Adipose tissue (tissue), 3 donors: ENCODE measurements around the gene KIAA2012. TPM values are rescaled to one million over a fixed set of nuclear protein-coding genes. Genes with fewer than 3 reads are reported as not detected.

ENCODE experiments used
- H3K27ac ChIP-seq: one replicate; pipeline ENCODE4 v1.5.1; 2013; ENCODE audit warnings: low read depth, low read length
- WGBS, 3 donors: extraction: QIAGEN DNeasy Blood & Tissue Kit; methylation state at CpG; one replicate each; pipeline ENCODE4 v1.1.7; 2013; 5-methylcytosine and 5-hydroxymethylcytosine counted together
- polyA plus RNA-seq, 3 donors: library from polyadenylated mRNA; stranded (reverse); fragments of 200-250 nt; gene quantifications; one replicate each; pipeline ENCODE4 v1.2.3, GENCODE V29; 2013
- donor health status: healthy with polysubstance abuse.
- donor health status: Bipolar disorder and iron deficiency.
- donor health status: healthy.

KIAA2012 gene
- polyA plus RNA-seq, 3 donors = 0.01 to 0.11 TPM; not detected in 1

GRCh38 chr2:202158796-202159195, 85.7 kb downstream of the KIAA2012 start:
- WGBS, 3 donors = 48 to 77% (median 74%) methylated on average over 5 of the region's 5 CpGs
- H3K27ac ChIP-seq = no peak overlapping the region

- WGBS, 3 donors = 53 to 71% (median 57%) methylated on average over 8 of the region's 8 CpGs
- H3K27ac ChIP-seq = no peak overlapping the region
These were observed 88.2 kb downstream of the KIAA2012 start for GRCh38 chr2:202161151-202161835.

DNA sequence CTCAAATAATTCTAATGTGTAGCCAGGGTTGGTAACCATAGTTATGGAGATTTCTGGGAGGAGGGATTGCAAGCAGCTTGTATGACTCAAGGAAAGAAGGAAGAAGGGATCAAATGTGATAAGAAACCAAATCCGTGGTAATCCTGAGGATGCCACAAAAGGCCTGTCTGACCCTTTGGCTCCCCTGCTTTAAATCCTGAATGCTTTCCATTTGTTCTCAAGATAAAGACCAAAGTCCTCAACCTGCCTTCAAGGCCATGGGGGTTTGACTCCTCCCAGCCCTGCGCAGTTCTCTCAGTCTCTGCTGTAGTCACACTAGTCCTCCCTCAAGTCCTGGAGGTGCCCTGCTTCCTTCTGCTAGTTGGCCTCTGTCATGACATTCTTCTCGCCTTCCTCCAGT, 91.4 kb downstream of the KIAA2012 start:
- WGBS, 3 donors = 79 to 81% (median 80%) methylated on average over 3 of the region's 3 CpGs
- H3K27ac ChIP-seq = no peak overlapping the region

GRCh38 chr2:202165208-202165607, 92.2 kb downstream of the KIAA2012 start:
- no peak overlapping the region for H3K27ac ChIP-seq
- 71 to 89% (median 85%) methylated on average over 5 of the region's 5 CpGs for WGBS, 3 donors

DNA sequence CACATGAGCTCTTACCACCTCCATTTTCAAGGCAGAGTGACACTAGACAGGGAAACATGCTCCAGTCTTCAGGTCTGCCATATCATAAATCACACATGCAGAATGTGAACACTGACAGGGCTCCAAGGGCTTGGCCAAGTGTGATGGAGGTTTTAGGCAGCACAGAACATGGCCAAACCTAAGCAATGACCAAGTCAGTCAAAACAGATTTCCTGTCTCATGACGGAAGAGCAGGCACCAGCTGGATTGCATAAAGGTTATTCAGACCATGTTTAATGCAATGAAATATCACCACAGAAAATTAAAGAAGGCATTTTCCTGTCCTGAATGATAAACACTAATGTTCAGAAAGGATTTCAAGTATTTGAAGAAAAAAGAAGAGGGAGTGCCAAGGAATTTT, 92.9 kb downstream of the KIAA2012 start:
- 39 to 73% (median 42%) methylated on average over 1 of the region's 1 CpG for WGBS, 3 donors

GRCh38 chr2:202169131-202169530, 96.1 kb downstream of the KIAA2012 start:
- no peak overlapping the region for H3K27ac ChIP-seq

More for the DNA sequence above, 92.9 kb downstream of the KIAA2012 start:
- H3K27ac ChIP-seq = no peak overlapping the region

GRCh38 chr2:202169832-202170424, 96.9 kb downstream of the KIAA2012 start:
- WGBS, 3 donors = 87 to 91% (median 90%) methylated on average over 8 of the region's 8 CpGs
- no peak overlapping the region for H3K27ac ChIP-seq

- WGBS, 3 donors = 15 to 22% (median 22%) methylated on average over 32 of the region's 32 CpGs
- no peak overlapping the region for H3K27ac ChIP-seq
These were observed 98.3 kb downstream of the KIAA2012 start for GRCh38 chr2:202171241-202171825.

DNA sequence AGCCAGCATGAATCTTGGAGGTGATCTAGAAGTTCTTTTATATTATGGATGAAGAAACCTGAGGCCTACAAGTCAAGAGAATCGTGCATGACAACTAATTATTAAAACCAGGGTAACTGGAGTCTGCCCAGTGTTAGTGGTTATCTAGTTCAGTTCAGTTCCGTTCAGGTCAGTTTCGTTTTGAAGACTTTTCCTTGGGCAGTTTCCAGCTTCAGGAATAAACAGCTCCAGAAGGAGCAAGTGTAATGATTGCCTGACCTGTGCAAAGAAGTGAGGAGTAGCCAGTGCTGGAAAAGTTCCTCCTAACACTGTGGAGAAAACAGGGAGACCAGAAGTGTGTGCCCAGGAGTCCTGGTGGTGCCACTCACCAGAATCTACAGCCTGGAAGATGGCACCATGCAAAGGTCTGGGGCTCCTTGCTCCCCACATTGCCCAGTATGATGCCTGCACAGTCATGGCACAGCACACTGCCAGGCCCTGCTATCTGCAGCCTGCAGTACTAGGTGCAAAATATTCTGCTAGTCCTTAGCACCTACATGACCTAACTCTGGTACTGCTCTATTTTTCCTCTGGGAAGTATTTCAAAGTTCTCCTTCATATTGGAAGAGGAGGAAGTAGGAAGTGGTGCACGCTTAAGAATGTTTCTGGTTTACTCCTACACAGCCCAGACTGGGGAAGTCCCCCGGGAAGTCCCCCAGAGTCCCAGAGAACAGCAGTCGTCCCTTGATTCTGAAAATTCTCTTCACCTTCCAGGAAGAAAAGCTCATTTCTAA, 99.6 kb downstream of the KIAA2012 start:
- no peak overlapping the region for H3K27ac ChIP-seq
- WGBS, 3 donors = 45 to 59% (median 48%) methylated on average over 6 of the region's 6 CpGs

DNA sequence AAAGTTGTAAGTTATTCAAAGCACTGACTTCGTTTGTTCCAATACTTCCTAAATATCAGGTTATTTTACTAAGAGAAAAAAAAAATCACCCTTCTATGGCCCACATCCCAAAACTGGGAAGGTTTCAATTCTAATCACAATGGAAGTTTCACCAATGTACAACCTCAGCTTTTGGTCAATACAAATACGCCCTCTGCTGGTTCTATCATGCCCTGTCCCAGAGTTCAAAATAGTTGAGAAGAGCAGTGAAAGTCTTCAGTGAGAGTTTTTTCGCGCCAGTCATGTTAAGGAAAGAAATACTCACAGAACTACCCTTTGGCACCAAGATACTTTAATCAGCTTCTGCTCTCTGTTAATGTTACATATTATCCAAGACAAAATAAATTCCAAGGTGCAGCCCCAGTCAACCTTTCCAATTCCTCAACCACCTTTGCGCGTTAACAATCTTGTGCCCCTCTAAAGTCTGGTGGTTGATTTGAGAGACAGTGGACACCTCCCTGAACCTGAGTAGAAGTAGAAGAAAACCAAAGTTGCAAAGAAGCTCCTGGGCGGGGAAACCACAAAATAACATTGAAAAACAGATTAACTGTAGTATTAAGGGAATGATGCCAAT, 105.4 kb downstream of the KIAA2012 start:
- WGBS, 3 donors = 40 to 45% (median 43%) methylated on average over 7 of the region's 7 CpGs
- H3K27ac ChIP-seq = no peak overlapping the region

GRCh38 chr2:202184557-202184956, 111.5 kb downstream of the KIAA2012 start:
- no peak overlapping the region for H3K27ac ChIP-seq
- WGBS, 3 donors = 71 to 78% (median 75%) methylated on average over 2 of the region's 2 CpGs

DNA sequence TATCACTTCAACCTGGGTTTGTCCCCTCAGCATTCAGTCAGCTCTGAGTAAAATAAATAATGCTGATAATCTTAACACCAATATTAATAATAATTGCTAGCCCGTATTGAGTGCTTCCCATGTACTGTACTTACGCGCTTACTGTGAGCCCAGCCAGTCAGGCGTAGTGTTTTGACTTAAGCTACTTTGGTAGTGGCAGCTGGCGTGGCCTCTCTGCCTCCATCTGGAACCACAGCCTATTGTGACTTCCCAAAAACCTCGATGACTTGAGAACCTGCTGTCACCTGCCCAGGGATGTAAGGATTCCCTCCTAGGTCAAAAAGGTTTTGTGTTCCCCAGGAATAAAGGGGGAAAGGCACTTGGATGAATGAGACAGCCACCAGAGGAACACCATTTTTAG, 112.1 kb downstream of the KIAA2012 start:
- WGBS, 3 donors = 82 to 88% (median 87%) methylated on average over 6 of the region's 6 CpGs
- H3K27ac ChIP-seq = no peak overlapping the region

- no peak overlapping the region for H3K27ac ChIP-seq
- 89 to 95% (median 94%) methylated on average over 4 of the region's 4 CpGs for WGBS, 3 donors
These were observed 113.7 kb downstream of the KIAA2012 start for GRCh38 chr2:202186641-202187202.

DNA sequence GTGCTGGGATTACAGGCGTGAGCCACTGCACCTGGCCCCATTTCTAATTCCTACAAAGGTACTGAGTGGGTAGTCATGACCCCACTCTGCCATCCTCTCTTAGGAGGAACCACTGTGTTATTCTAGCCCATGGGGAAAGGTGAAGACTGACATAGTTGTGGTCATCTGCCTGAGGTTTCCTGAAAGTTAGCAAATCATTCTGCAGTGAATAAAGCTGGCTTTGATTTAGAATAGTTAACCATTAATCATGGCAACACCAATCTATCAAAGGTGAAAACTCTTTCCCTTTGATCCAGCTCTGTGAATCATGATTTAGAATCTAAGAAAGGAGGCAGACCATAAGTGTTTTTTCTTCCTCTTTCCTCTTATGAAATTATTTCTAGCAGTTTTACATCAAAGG, 114.5 kb downstream of the KIAA2012 start:
- H3K27ac ChIP-seq = no peak overlapping the region
- 67 to 74% (median 69%) methylated on average over 1 of the region's 1 CpG for WGBS, 3 donors

- no peak overlapping the region for H3K27ac ChIP-seq
- 88 to 93% (median 89%) methylated on average over 5 of the region's 5 CpGs for WGBS, 3 donors
These were observed 120.2 kb downstream of the KIAA2012 start for GRCh38 chr2:202193305-202193704.

DNA sequence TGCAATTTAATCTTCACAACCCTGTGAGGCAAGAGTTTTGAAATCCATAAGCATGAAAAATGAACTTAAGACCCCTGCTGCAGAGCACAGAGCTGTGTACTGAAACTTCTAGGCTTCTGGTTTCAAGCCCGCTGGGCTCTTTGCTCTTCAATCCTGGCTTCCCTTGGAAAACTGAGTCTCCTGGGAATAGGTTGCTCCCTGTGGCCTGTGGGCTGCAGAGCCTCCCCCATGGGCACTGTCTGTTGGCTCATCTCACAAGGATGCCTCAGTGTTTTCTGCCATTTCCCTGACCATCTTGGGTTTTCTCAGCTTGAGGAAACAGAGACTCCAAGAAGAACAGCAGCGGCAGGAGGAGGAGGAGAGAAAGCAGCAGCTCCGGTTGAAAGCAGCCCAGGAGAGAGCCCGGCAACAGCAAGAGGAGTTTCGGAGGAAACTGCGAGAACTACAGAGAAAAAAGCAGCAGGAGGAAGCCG, 120.9 kb downstream of the KIAA2012 start:
- WGBS, 3 donors = 71 to 80% (median 80%) methylated on average over 7 of the region's 7 CpGs

DNA sequence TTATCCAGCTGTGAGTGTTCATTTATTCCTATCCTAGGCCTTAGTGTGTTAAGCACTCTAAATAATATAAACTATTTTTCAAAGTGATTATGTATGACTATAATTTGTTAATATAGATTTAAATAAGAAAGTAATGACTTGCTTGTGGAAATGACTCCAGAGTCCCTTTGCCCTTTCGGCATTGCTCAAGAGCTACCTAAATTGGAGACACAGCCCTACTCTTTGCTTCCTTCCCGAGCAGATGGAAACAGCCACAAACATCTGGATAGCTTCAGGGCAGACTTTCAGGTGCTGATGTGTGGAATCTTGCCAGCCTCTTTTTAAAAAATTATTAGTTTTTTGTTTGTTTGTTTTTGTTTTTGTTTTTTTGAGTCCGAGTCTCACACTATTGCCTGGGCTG, 121.4 kb downstream of the KIAA2012 start:
- WGBS, 3 donors = 78 to 93% (median 82%) methylated on average over 3 of the region's 3 CpGs
- no peak overlapping the region for H3K27ac ChIP-seq

More for the DNA sequence above, 120.9 kb downstream of the KIAA2012 start:
- H3K27ac ChIP-seq = no peak overlapping the region

GRCh38 chr2:202196727-202197126, 123.7 kb downstream of the KIAA2012 start:
- 45 to 75% (median 56%) methylated on average over 6 of the region's 6 CpGs for WGBS, 3 donors
- H3K27ac ChIP-seq = no peak overlapping the region
